NCI-H69 (cell line): ENCODE data around the gene SIGLEC7.

Experiments
- DNase-seq: peaks from one replicate; lab custom pipeline; 2025; lab: John Stamatoyannopoulos, UW

Gene SIGLEC7

GRCh38 chr19:51142119-51142518 lies at the start of gene SIGLEC7:
SIGLEC7 (plus strand) TSS chr19:51142301; CDS start chr19:51142370, 69 bp downstream.
- DNase-seq: no peak

GRCh38 chr19:51093101-51093500 lies 49.0 kb upstream of the SIGLEC7 start:
- DNase-seq: peak; percentile 56

GRCh38 chr19:51093510-51094345 lies 48.4 kb upstream of the SIGLEC7 start:
- DNase-seq: no peak

- peak; percentile 57 for DNase-seq
These were observed 47.3 kb upstream of the SIGLEC7 start for GRCh38 chr19:51094696-51095279.

- DNase-seq: no peak
These were observed 45.5 kb upstream of the SIGLEC7 start for GRCh38 chr19:51096473-51097165.

GRCh38 chr19:51097166-51097738 lies 44.8 kb upstream of the SIGLEC7 start:
- DNase-seq: peak; percentile 62

- no peak for DNase-seq
These were observed 44.3 kb upstream of the SIGLEC7 start for GRCh38 chr19:51097796-51098195.

GRCh38 chr19:51098365-51099046 lies 43.6 kb upstream of the SIGLEC7 start:
- DNase-seq: no peak

- DNase-seq: no peak
These were observed 43.1 kb upstream of the SIGLEC7 start for GRCh38 chr19:51099047-51099382.

GRCh38 chr19:51100601-51101000 lies 41.5 kb upstream of the SIGLEC7 start:
- no peak for DNase-seq

- DNase-seq: no peak
These were observed 40.8 kb upstream of the SIGLEC7 start for GRCh38 chr19:51101171-51101865.

GRCh38 chr19:51102991-51103390 lies 39.1 kb upstream of the SIGLEC7 start:
- DNase-seq: no peak

- DNase-seq: no peak
These were observed 38.2 kb upstream of the SIGLEC7 start for GRCh38 chr19:51103926-51104341.

- no peak for DNase-seq
These were observed 34.6 kb upstream of the SIGLEC7 start for GRCh38 chr19:51107406-51108065.

GRCh38 chr19:51108066-51108804 lies 33.9 kb upstream of the SIGLEC7 start, which contains the start of gene CTU1:
CTU1 (minus strand) TSS chr19:51108409; CDS start chr19:51104569, 3,840 bp downstream.
- DNase-seq: peak; percentile 99

GRCh38 chr19:51108805-51109146 lies 33.3 kb upstream of the SIGLEC7 start:
- peak; percentile 91 for DNase-seq

- DNase-seq: no peak
These were observed 31.5 kb upstream of the SIGLEC7 start for GRCh38 chr19:51110666-51110971.

GRCh38 chr19:51111606-51112005 lies 30.5 kb upstream of the SIGLEC7 start:
- peak; percentile 22 for DNase-seq

- DNase-seq: no peak
These were observed 27.9 kb upstream of the SIGLEC7 start for GRCh38 chr19:51114087-51114729.
